ENCODE results near the gene MRGPRX4.
"Not testable (repeated sequence)": the region's sequence is repeated elsewhere in the genome, so short reads cannot be mapped to it uniquely, and the experiment has no call there.

Gene MRGPRX4

DNA sequence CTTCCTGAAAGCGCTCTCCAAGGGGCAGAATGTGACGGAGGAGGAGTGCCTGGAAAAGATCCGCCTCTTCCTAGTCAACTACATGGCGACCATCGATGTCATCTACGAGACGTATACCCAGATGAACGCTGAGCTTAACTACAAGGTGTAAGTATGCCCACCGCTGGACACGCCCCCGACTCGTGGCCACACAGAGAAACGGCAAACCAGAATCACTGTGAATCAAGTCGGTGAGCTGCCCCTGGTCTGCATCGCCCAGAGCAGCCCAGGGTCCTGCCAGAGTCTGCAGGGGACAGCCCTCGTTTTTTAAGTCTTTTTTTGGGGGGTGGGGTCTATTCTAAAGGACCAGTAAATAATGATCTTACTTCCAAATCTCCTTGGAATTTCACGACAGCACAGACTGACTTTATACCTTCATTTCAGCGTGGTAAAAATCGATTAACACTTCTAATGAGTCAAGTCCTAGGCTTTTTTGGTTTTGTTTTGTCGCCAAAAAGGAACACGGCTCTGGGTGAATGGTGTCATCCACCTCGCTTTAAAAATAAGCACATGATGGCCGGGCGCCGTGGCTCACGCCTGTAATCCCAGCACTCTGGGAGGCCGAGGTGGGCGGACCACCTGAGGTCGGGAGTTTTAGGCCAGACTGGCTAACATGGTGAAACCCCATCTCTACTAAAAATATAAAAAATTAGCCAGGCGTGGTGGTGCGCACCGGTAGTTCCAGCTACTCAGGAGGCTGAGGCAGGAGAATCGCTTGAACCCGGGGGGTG is 17.0 kb downstream of the MRGPRX4 start:
- H3K4me1 ChIP-seq; DNase-seq (ENCODE audit: low spot score in 2 of 2); H3K9me3 ChIP-seq; H3K36me3 ChIP-seq (replicated peaks); in situ Hi-C loops (cut with MboI; ENCODE audit: low sequenced_read_pairs); H3K4me3 ChIP-seq: not testable (repeated sequence)
- H3K27me3 ChIP-seq (ENCODE audit: low read depth) = peaks cover 16% of the 10 kb centered on the region

DNA sequence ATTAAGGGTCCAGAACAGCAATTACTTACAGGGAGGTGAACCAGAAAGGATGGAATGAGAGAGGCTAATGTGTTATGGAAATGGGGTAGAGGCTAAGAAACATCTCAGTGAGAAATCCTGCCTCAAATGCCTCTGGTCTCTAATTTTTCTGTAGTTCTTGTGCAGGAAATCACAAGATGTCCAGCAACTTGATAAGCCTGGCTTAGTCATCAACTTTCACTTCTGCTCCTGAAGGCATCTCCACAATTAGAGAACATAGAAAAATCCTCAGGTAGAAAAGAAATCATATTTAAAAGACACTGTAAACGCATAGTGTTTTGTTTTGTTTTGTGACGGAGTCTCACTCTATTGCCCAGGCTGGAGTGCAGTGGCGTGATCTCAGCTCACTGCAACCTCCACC is 18.7 kb downstream of the MRGPRX4 start:
- no peaks in the 10 kb centered on the region for H3K9me3 ChIP-seq
- no peaks in the 10 kb centered on the region for H3K4me1 ChIP-seq
- H3K4me3 ChIP-seq = no peak overlapping the region
- no peak for DNase-seq (ENCODE audit: low spot score in 2 of 2)
- H3K27me3 ChIP-seq (ENCODE audit: low read depth) = peaks cover 11% of the 10 kb centered on the region
- in situ Hi-C loops (cut with MboI; ENCODE audit: low sequenced_read_pairs) = no loop called here
- H3K36me3 ChIP-seq (replicated peaks) = no peaks in the 10 kb centered on the region

DNA sequence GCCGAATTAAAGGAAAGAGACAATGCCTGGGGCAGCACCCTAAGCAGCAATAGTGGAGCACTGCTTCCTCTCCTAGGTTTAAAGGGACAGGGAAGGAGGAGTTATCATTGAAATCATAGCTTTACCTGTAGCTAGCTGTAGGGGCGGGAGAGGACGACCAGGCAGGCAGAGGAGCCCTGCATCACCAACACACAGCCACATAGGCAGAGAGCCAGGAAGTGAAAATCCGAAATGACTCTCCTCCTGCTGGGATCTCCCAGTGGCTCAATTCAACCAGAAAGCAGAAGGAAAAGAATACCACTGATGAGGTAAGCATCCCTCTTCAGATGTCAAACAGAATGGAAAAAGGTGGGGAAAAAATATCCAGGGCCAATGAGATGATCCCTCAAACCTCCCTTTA is 20.4 kb downstream of the MRGPRX4 start:
- Histone ChIP-seq H3K9me3 (no peaks in the 10 kb centered on the region), H3K36me3 (replicated peaks) (no peaks in the 10 kb centered on the region), H3K27me3 (ENCODE audit: low read depth) (peaks cover 5% of the 10 kb centered on the region), H3K4me1 (no peaks in the 10 kb centered on the region), H3K4me3 (no peak overlapping the region)
- in situ Hi-C loops (cut with MboI; ENCODE audit: low sequenced_read_pairs) = no loop called here
- no peak for DNase-seq (ENCODE audit: low spot score in 2 of 2)

DNA sequence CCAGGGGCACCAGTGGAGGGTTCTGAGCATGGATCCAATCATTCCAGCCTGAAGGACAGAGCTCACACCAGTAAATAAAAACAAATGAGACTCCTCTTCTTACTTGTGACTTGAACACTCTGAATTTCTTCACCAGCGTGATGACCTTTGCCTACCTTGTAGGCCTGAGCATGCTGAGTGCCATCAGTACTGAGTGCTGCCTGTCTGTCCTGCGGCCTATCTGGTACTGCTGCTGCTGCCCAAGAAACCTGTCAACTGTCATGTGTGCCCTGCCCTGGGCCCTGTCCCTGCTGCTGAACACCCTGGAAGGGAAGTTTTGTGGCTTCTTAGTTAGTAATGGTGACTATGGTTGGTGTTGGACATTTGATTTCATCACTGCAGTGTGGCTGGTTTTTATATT is 23.9 kb downstream of the MRGPRX4 start:
- Histone ChIP-seq H3K9me3 (no peaks in the 10 kb centered on the region), H3K4me1 (no peaks in the 10 kb centered on the region), H3K36me3 (replicated peaks) (no peaks in the 10 kb centered on the region), H3K4me3 (no peak overlapping the region), H3K27me3 (ENCODE audit: low read depth) (peaks cover 5% of the 10 kb centered on the region)
- no peak for DNase-seq (ENCODE audit: low spot score in 2 of 2)
- in situ Hi-C loops (cut with MboI; ENCODE audit: low sequenced_read_pairs) = no loop called here

DNA sequence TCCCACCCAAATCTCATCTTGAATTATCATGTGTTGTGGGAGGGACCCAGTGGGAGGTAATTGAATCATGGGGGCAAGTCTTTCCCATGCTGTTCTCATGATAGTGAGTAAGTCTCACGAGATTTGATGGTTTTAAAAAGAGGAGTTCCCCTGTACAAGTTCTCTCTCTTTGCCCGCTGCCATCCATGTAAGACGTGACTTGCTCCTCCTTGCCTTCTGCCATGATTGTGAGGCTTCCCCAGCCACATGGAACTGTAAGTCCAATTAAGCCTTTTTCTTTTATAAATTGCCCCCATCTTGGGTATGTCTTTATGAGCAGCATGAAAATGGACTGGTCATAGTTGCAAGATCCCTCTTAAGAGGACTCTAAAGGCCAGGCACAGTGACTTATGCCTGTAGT is 25.1 kb downstream of the MRGPRX4 start:
- H3K4me3 ChIP-seq; in situ Hi-C loops (cut with MboI; ENCODE audit: low sequenced_read_pairs); H3K36me3 ChIP-seq (replicated peaks); H3K9me3 ChIP-seq; DNase-seq (ENCODE audit: low spot score in 2 of 2); H3K4me1 ChIP-seq; H3K27me3 ChIP-seq (ENCODE audit: low read depth): not testable (repeated sequence)

DNA sequence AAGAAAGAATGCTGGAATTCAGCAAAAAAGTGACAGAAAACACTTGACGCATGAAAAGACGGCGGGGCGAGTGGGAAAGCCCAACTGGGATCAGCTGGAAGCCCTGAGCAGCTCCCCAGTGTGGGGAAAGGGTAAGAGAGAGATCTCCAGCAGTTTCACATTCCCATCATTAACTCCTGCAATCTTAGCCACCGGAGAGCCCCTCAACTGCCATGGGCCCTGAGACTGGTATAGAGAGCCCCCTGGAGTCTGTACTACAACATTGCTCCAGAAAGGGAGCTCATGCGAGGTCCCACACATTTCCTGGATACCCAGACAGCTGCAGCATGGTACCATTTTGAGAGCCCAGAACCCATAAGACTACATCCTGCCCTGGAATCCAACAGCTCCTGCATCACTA is 31.1 kb downstream of the MRGPRX4 start:
- in situ Hi-C loops (cut with MboI; ENCODE audit: low sequenced_read_pairs) = no loop called here
- peak; percentile 23 to 37 for DNase-seq (ENCODE audit: low spot score in 2 of 2)
- H3K9me3 ChIP-seq = no peaks in the 10 kb centered on the region

DNA sequence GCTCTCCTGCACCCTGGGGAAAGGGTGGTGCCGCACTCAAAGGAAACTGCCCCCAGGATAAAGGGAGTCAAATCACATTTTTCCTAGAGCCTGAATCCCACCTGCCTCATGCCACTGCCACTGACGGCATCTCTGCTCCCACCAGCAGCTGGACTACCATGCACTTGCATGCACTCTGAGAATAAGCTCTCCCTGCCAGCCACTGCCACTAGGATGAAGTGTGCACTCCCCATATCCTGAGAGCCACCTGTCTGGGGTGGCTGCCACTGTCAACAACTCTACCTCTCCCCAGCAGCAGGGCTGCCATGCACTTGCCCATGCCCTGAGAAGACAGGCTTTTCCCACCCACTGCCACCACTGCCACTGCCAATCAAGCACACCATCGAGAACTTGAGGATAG is 31.6 kb downstream of the MRGPRX4 start:
- H3K4me1 ChIP-seq = no peaks in the 10 kb centered on the region
- no peaks in the 10 kb centered on the region for H3K36me3 ChIP-seq (replicated peaks)
- DNase-seq (ENCODE audit: low spot score in 2 of 2) = no peak
- H3K4me3 ChIP-seq = no peak overlapping the region
- 0 out of 2 replicates have a peak, but pooled peaks cover 4% of the 10 kb centered on the region for H3K27me3 ChIP-seq (ENCODE audit: low read depth)
- in situ Hi-C loops (cut with MboI; ENCODE audit: low sequenced_read_pairs) = no loop called here
- H3K9me3 ChIP-seq = no peaks in the 10 kb centered on the region

More for the DNA sequence above, 31.1 kb downstream of the MRGPRX4 start:
- H3K27me3 ChIP-seq (ENCODE audit: low read depth) = 0 out of 2 replicates have a peak, but pooled peaks cover 4% of the 10 kb centered on the region
- no peaks in the 10 kb centered on the region for H3K36me3 ChIP-seq (replicated peaks)
- H3K4me3 ChIP-seq = no peak overlapping the region
- H3K4me1 ChIP-seq = no peaks in the 10 kb centered on the region

DNA sequence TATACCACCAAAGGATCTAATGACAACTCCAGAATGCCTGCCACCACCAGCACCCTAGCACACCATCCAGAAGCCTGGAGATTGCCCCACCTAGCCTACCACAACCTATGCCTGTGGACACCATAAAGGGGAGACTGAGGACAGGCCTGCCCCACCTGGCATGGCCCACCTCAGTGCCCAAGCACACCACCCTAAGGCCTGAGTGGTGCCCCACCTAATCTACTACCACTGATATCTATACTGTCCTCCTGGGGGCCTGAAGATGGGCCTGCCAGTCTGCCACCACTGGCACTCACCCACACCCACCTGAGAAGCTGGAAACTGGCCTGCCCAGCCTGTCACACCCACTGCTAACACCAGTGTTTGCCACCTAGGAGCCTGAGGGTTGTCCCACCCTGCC is 32.1 kb downstream of the MRGPRX4 start:
- Histone ChIP-seq H3K9me3 (no peaks in the 10 kb centered on the region), H3K4me1 (no peaks in the 10 kb centered on the region), H3K4me3 (no peak overlapping the region), H3K36me3 (replicated peaks) (no peaks in the 10 kb centered on the region), H3K27me3 (ENCODE audit: low read depth) (0 out of 2 replicates have a peak, but pooled peaks cover 4% of the 10 kb centered on the region)
- in situ Hi-C loops (cut with MboI; ENCODE audit: low sequenced_read_pairs) = no loop called here
- no peak for DNase-seq (ENCODE audit: low spot score in 2 of 2)

DNA sequence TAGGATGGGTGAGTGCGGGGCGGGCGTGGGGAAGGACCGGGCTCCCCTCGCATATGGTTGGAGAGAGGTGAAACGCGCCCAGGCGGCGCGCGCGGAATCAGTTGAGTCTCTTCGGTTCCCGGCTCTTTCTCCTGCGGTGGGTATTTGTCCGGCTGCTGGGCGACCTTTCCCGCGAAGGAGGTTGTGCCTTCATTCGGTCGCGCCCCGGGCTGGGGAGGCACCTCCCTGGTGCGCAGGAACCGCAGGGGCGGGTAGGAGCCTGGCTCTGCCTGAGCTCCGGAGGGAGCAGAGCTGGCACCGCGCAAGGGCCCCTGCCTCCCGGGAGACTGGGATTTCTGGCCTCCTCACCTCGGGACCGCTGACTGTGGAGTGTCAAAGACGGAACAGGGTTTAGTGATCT is 36.4 kb downstream of the MRGPRX4 start:
- in situ Hi-C loops (cut with MboI; ENCODE audit: low sequenced_read_pairs) = no loop called here
- DNase-seq (ENCODE audit: low spot score in 2 of 2) = no peak
- Histone ChIP-seq H3K27me3 (ENCODE audit: low read depth) (0 out of 2 replicates have a peak, but pooled peaks cover 4% of the 10 kb centered on the region), H3K4me1 (no peaks in the 10 kb centered on the region), H3K36me3 (replicated peaks) (no peaks in the 10 kb centered on the region), H3K9me3 (no peaks in the 10 kb centered on the region), H3K4me3 (no peak overlapping the region)

DNA sequence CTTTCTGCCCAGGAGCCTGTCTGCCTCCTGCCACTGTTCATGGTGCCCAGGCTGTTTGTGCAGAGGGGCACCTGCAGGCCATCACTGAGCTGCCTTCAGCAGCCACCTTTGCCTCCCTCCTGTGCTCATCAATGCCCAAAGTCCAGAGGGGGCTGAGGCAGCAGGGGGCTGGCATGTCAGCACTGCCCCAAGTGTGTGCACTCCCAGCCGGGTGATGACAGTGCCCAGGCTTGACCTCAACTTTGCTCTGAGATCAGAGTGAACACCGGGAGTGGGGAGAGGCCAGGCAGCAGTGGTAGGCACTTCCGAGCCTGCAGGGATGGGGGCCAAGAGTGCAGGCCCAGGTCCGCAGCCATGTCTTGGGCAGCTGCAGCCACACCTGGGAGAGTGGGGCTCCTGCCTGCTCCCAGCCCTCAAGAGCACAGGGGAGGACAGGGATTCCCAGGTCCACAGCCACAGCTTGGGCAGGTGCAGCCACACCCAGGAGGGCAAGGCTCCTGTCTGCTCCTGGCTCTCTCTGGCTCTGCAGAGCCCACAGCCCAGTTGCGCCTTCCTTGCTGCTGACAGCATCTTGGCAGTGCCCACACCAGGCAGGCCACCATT is 48.7 kb downstream of the MRGPRX4 start:
- H3K27me3 ChIP-seq (ENCODE audit: low read depth) = peaks cover 3% of the 10 kb centered on the region
- no peaks in the 10 kb centered on the region for H3K9me3 ChIP-seq
- no peaks in the 10 kb centered on the region for H3K4me1 ChIP-seq
- H3K4me3 ChIP-seq = no peak overlapping the region
- no peaks in the 10 kb centered on the region for H3K36me3 ChIP-seq (replicated peaks)
- in situ Hi-C loops (cut with MboI; ENCODE audit: low sequenced_read_pairs) = no loop called here
- no peak for DNase-seq (ENCODE audit: low spot score in 2 of 2)

DNA sequence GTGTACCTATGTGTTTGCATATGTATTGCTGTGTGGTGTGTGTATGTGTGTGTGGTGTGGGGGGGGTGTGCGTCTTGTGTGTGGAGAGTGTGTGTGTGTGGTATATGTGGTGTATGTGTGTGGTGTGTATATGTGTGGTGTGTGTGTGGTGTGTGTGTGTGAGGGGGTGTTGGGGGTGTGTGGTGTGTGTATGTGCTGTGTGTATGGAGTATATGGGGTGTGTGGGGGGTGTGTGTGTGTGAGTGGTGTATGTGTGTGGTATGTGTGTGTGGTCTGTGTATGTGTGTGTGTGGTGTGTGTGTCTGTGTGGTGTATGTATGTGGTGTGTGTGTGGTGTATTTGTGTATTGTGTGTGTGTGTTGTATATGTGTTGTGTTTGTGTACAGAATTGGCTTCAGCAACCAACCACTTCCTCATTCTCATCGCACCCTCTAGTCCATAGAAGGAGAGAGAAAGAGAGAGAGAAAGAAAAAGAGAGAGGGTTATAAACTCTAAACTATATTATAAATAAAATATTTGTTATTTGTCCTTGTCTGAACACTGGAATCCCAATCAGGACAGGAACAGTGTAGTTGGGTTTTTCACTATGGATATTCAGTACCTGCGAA is 50.3 kb downstream of the MRGPRX4 start:
- in situ Hi-C loops (cut with MboI; ENCODE audit: low sequenced_read_pairs) = no loop called here
- Histone ChIP-seq H3K4me3 (no peak overlapping the region), H3K27me3 (ENCODE audit: low read depth) (peaks cover 3% of the 10 kb centered on the region), H3K9me3 (no peaks in the 10 kb centered on the region), H3K36me3 (replicated peaks) (no peaks in the 10 kb centered on the region), H3K4me1 (no peaks in the 10 kb centered on the region)
- DNase-seq (ENCODE audit: low spot score in 2 of 2) = no peak
